Mammary epithelial cell (primary cell): Measurements from ENCODE around the gene NMNAT3.

Source experiments
- EZH2 ChIP-seq: IDR thresholded peaks from 2 replicates; pipeline ENCODE4 v1.6.1; 2012; ENCODE audit warnings: low read length, inconsistent platforms, borderline replicate concordance
- TF ChIP-seq, protein P1 (sequence below), 2 donors: IDR thresholded peaks in 1 of 2; conservative IDR thresholded peaks in 1 of 2; 2 replicates each; pipeline ENCODE4 v1.5.1; 2011 to 2012; ENCODE audit warnings: inconsistent platforms in 2 of 2, low read length in 2 of 2, mild to moderate bottlenecking in 2 of 2, control low read depth in 1 of 2, low read depth in 1 of 2; ENCODE audit not compliant: insufficient read depth in 1 of 2; ENCODE audit errors: extremely low read depth in 1 of 2

DNA sequence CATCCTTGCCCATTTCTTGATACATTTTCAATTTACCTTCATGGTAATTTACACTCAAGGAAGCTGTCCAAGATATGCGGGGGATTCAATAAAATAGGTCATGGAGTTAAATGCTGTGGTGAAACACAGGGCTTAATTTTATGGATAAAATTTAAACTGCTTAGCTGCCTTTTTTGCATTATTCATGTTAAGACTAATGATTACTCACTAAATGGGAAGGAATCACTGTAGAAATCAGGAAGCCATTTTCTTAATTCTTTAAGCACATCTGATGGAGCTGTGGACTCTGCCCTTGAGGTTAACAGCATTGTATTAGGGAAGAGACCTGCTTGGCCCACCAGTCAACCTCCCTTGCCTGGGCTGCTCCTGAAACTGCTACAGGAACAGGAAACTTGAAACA lies 75.8 kb downstream of the NMNAT3 start:
- TF ChIP-seq, protein P1, sequence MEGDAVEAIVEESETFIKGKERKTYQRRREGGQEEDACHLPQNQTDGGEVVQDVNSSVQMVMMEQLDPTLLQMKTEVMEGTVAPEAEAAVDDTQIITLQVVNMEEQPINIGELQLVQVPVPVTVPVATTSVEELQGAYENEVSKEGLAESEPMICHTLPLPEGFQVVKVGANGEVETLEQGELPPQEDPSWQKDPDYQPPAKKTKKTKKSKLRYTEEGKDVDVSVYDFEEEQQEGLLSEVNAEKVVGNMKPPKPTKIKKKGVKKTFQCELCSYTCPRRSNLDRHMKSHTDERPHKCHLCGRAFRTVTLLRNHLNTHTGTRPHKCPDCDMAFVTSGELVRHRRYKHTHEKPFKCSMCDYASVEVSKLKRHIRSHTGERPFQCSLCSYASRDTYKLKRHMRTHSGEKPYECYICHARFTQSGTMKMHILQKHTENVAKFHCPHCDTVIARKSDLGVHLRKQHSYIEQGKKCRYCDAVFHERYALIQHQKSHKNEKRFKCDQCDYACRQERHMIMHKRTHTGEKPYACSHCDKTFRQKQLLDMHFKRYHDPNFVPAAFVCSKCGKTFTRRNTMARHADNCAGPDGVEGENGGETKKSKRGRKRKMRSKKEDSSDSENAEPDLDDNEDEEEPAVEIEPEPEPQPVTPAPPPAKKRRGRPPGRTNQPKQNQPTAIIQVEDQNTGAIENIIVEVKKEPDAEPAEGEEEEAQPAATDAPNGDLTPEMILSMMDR (conservative IDR thresholded peaks at IDR 0.05 in 1 of 2, IDR thresholded peaks at IDR 0.05 in 1 of 2; ENCODE audit: extremely low read depth in 1 of 2, insufficient read depth in 1 of 2, low read depth in 1 of 2, low read length in 2 of 2) = no peak
- no peak for TF ChIP-seq EZH2
